Activated CD4-positive, alpha-beta T cell treated with anti-CD3 and anti-CD28 coated beads, Interleukin-2, amount 10 ng/mL, durations not matched to agents 24 days and 14 days (primary cell): Measurements from ENCODE around the gene OGG1. TPM values are rescaled to one million over a fixed set of nuclear protein-coding genes. Genes with fewer than 3 reads are reported as not detected.
A peak's percentile ranks its signal among the peaks of the same experiment; 100 is the strongest.

Experiments used
- DNase-seq: peaks from one replicate; pipeline ENCODE4 v3.0.0; 2022
- H3K27ac Mint-ChIP-seq: one replicate; pipeline ENCODE4 v1.8.0; 2022; ENCODE audit warnings: mild to moderate bottlenecking, mixed read lengths
- H3K27me3 Mint-ChIP-seq: one replicate; pipeline ENCODE4 v1.8.0; 2022; ENCODE audit warnings: mixed read lengths
- H3K36me3 Mint-ChIP-seq: one replicate; pipeline ENCODE4 v1.8.0; 2022; ENCODE audit warnings: low read depth, mild to moderate bottlenecking, mixed read lengths
- H3K4me1 Mint-ChIP-seq: one replicate; pipeline ENCODE4 v1.8.0; 2021; ENCODE audit warnings: mixed read lengths
- H3K4me3 Mint-ChIP-seq: one replicate; pipeline ENCODE4 v1.8.0; 2022; ENCODE audit warnings: mild to moderate bottlenecking, moderate library complexity, mixed read lengths
- H3K9me3 Mint-ChIP-seq: one replicate; pipeline ENCODE4 v1.8.0; 2021; ENCODE audit warnings: mixed read lengths
- intact Hi-C: fragments of 100-400 bp; cut with micrococcal nuclease; formaldehyde crosslinking; loops from one replicate; pipeline ENCODE4 v1.15.1; 2023
- total RNA-seq: library from RNA; stranded (reverse); gene quantifications from 2 replicates; pipeline ENCODE4 v1.2.3, GENCODE V29; 2022

Gene OGG1
- total RNA-seq, 1 donor from 2014 or later: 41.1 TPM

- Mint-ChIP-seq H3K4me3 (no peak overlapping the region), H3K9me3 (no peaks in the 10 kb centered on the region), H3K4me1 (peaks cover 2% of the 10 kb centered on the region), H3K36me3 (no peaks in the 10 kb centered on the region), H3K27me3 (peaks cover 12% of the 10 kb centered on the region), H3K27ac (no peak overlapping the region)
- no peak for DNase-seq
- intact Hi-C loops: no loop called here
These were observed 32.8 kb upstream of the OGG1 start for GRCh38 chr3:9716801-9717555.

GRCh38 chr3:9717563-9717962 is 32.2 kb upstream of the OGG1 start:
- H3K9me3 Mint-ChIP-seq: no peaks in the 10 kb centered on the region
- H3K36me3 Mint-ChIP-seq: no peaks in the 10 kb centered on the region
- no peak for DNase-seq
- H3K27ac Mint-ChIP-seq: no peak overlapping the region
- no peak overlapping the region for H3K4me3 Mint-ChIP-seq
- intact Hi-C loops: no loop called here
- H3K27me3 Mint-ChIP-seq: peaks cover 12% of the 10 kb centered on the region
- H3K4me1 Mint-ChIP-seq: peaks cover 2% of the 10 kb centered on the region

- DNase-seq: no peak
- H3K4me1 Mint-ChIP-seq: peaks cover 2% of the 10 kb centered on the region
- no peak overlapping the region for H3K27ac Mint-ChIP-seq
- no peaks in the 10 kb centered on the region for H3K9me3 Mint-ChIP-seq
- H3K36me3 Mint-ChIP-seq: no peaks in the 10 kb centered on the region
- intact Hi-C loops: no loop called here
- H3K4me3 Mint-ChIP-seq: no peak overlapping the region
- peaks cover 11% of the 10 kb centered on the region for H3K27me3 Mint-ChIP-seq
These were observed 31.6 kb upstream of the OGG1 start for GRCh38 chr3:9718118-9718517.

- Mint-ChIP-seq H3K36me3 (no peaks in the 10 kb centered on the region), H3K27me3 (peaks cover 6% of the 10 kb centered on the region), H3K4me1 (no peaks in the 10 kb centered on the region), H3K27ac (no peak overlapping the region), H3K4me3 (no peak overlapping the region), H3K9me3 (no peaks in the 10 kb centered on the region)
- intact Hi-C loops: no loop called here
- no peak for DNase-seq
These were observed 28.6 kb upstream of the OGG1 start for GRCh38 chr3:9721015-9721699.

- Mint-ChIP-seq H3K36me3 (no peaks in the 10 kb centered on the region), H3K4me1 (peaks cover 3% of the 10 kb centered on the region), H3K9me3 (no peaks in the 10 kb centered on the region), H3K27me3 (peaks cover 6% of the 10 kb centered on the region), H3K27ac (no peak overlapping the region), H3K4me3 (no peak overlapping the region)
- intact Hi-C loops: no loop called here
- no peak for DNase-seq
These were observed 28.1 kb upstream of the OGG1 start for GRCh38 chr3:9721700-9722060.

- Mint-ChIP-seq H3K4me3 (no peak overlapping the region), H3K27me3 (no peaks in the 10 kb centered on the region), H3K27ac (no peak overlapping the region), H3K9me3 (no peaks in the 10 kb centered on the region), H3K4me1 (peaks cover 29% of the 10 kb centered on the region), H3K36me3 (no peaks in the 10 kb centered on the region)
- intact Hi-C loops: loop anchor here (5.0 kb wide), 2 partner anchors 224 to 374 kb away; no protein-coding TSS in a partner anchor
- DNase-seq: no peak
These were observed 23.8 kb upstream of the OGG1 start for GRCh38 chr3:9725775-9726515.

- Mint-ChIP-seq H3K36me3 (no peaks in the 10 kb centered on the region), H3K4me1 (peaks cover 30% of the 10 kb centered on the region), H3K27me3 (no peaks in the 10 kb centered on the region), H3K4me3 (peak overlapping the region; percentile 75), H3K27ac (peak overlapping the region; percentile 69), H3K9me3 (no peaks in the 10 kb centered on the region)
- intact Hi-C loops: loop anchor here (5.0 kb wide), 2 partner anchors 225 to 375 kb away; no protein-coding TSS in a partner anchor
- DNase-seq: peak; percentile 85
These were observed 22.6 kb upstream of the OGG1 start for GRCh38 chr3:9727041-9727595.

- peak overlapping the region; percentile 7 for H3K27ac Mint-ChIP-seq
- no peaks in the 10 kb centered on the region for H3K36me3 Mint-ChIP-seq
- H3K9me3 Mint-ChIP-seq: no peaks in the 10 kb centered on the region
- no peak for DNase-seq
- no peaks in the 10 kb centered on the region for H3K27me3 Mint-ChIP-seq
- H3K4me3 Mint-ChIP-seq: no peak overlapping the region
- H3K4me1 Mint-ChIP-seq: peaks cover 34% of the 10 kb centered on the region
- intact Hi-C loops: loop anchor here (5.0 kb wide), 2 partner anchors 225 to 375 kb away; no protein-coding TSS in a partner anchor
These were observed 22.0 kb upstream of the OGG1 start for GRCh38 chr3:9727743-9728142.

GRCh38 chr3:9729419-9729818 is 20.3 kb upstream of the OGG1 start:
- DNase-seq: no peak

GRCh38 chr3:9730657-9731205 is 19.0 kb upstream of the OGG1 start:
- H3K4me1 Mint-ChIP-seq: peaks cover 60% of the 10 kb centered on the region
- intact Hi-C loops: loop anchor here (1.0 to 2.0 kb wide), 6 partner anchors 20 to 368 kb away; partner anchors contain the start of genes CRELD1, MTMR14, SETD5 and TADA3

More at GRCh38 chr3:9729419-9729818, 20.3 kb upstream of the OGG1 start:
- Mint-ChIP-seq H3K4me1 (peaks cover 48% of the 10 kb centered on the region), H3K4me3 (no peak overlapping the region), H3K36me3 (peaks cover 12% of the 10 kb centered on the region), H3K9me3 (no peaks in the 10 kb centered on the region), H3K27ac (no peak overlapping the region), H3K27me3 (no peaks in the 10 kb centered on the region)
- intact Hi-C loops: loop anchor here (5.0 kb wide), 2 partner anchors 227 to 377 kb away; no protein-coding TSS in a partner anchor

GRCh38 chr3:9731206-9732079 is 18.3 kb upstream of the OGG1 start, which contains the start of gene BRPF1:
TSS of gene BRPF1 (plus strand) at chr3:9731735. CDS start at chr3:9734141, 2,406 bp downstream.
- H3K27ac Mint-ChIP-seq: peak within 1 kb of the TSS; percentile 95
- DNase-seq: peak; percentile 98
- peak within 1 kb of the TSS; percentile 87 for H3K4me3 Mint-ChIP-seq
- H3K4me1 Mint-ChIP-seq: peaks cover 65% of the 10 kb centered on the region
- intact Hi-C loops: loop anchor here (1.0 to 2.0 kb wide), 7 partner anchors 19 to 369 kb away; partner anchors contain the start of genes CAMK1, CRELD1, MTMR14 and SETD5
- no peaks in the 10 kb centered on the region for H3K27me3 Mint-ChIP-seq
- H3K36me3 Mint-ChIP-seq: peaks cover 29% of the 10 kb centered on the region
- H3K9me3 Mint-ChIP-seq: no peaks in the 10 kb centered on the region

More at GRCh38 chr3:9730657-9731205, 19.0 kb upstream of the OGG1 start:
- peaks cover 25% of the 10 kb centered on the region for H3K36me3 Mint-ChIP-seq
- no peaks in the 10 kb centered on the region for H3K27me3 Mint-ChIP-seq
- H3K4me3 Mint-ChIP-seq: peak overlapping the region; percentile 87
- H3K9me3 Mint-ChIP-seq: no peaks in the 10 kb centered on the region
- peak overlapping the region; percentile 95 for H3K27ac Mint-ChIP-seq
- no peak for DNase-seq

- H3K9me3 Mint-ChIP-seq: no peaks in the 10 kb centered on the region
- intact Hi-C loops: loop anchor here (2.0 kb wide), 1 partner anchor 37 kb away; the partner anchor contains the start of gene CAMK1
- peak overlapping the region; percentile 82 for H3K27ac Mint-ChIP-seq
- no peaks in the 10 kb centered on the region for H3K27me3 Mint-ChIP-seq
- DNase-seq: peak; percentile 87
- peaks cover 64% of the 10 kb centered on the region for H3K4me1 Mint-ChIP-seq
- H3K36me3 Mint-ChIP-seq: peaks cover 35% of the 10 kb centered on the region
- H3K4me3 Mint-ChIP-seq: peak overlapping the region; percentile 87
These were observed 17.5 kb upstream of the OGG1 start for GRCh38 chr3:9732080-9732739.
